ENCODE results near the gene NFE2.

Gene NFE2

DNA sequence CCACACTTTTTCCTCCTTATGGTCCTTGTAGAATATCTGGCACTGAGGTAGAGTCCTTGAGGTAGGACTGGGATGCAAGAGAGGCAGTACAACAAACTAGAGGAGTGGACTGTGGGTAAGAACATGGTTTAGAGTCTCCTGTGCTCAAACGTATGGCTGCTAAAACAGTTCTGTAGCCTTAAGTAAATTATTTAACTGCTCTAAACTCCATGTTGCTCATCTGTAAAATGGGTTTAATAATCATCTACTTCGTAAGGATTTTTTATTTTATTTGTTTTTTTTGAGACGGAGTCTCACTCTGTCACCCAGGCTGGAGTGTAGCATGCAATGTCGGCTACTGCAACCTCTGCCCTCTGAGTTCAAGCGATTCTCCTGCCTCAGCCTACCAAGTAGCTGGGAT, 20.5 kb upstream of the NFE2 start:
- TF ChIP-seq, protein P1, sequence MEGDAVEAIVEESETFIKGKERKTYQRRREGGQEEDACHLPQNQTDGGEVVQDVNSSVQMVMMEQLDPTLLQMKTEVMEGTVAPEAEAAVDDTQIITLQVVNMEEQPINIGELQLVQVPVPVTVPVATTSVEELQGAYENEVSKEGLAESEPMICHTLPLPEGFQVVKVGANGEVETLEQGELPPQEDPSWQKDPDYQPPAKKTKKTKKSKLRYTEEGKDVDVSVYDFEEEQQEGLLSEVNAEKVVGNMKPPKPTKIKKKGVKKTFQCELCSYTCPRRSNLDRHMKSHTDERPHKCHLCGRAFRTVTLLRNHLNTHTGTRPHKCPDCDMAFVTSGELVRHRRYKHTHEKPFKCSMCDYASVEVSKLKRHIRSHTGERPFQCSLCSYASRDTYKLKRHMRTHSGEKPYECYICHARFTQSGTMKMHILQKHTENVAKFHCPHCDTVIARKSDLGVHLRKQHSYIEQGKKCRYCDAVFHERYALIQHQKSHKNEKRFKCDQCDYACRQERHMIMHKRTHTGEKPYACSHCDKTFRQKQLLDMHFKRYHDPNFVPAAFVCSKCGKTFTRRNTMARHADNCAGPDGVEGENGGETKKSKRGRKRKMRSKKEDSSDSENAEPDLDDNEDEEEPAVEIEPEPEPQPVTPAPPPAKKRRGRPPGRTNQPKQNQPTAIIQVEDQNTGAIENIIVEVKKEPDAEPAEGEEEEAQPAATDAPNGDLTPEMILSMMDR (IDR thresholded peaks at IDR 0.05) = no peak

DNA sequence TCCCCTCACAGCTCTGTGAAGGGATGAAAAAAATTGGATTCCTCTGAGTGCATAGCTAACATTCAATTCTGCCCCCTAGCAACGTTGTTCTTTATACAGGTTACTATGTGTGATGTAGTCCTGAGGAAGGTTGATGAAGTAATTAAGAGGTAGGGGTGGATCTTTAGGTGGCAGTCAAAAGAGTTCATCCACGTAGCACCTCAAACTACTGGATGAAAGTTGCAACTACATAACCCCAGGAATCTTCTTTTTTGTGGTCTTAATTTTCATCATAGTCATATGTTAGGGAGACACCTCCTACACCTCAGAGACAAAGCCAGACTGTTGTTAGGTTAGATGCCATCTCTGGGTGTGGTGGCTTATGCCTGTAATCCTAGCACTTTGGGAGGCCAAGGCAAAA, 10.2 kb upstream of the NFE2 start:
- TF ChIP-seq, protein P1 (IDR thresholded peaks at IDR 0.05) = no peak

DNA sequence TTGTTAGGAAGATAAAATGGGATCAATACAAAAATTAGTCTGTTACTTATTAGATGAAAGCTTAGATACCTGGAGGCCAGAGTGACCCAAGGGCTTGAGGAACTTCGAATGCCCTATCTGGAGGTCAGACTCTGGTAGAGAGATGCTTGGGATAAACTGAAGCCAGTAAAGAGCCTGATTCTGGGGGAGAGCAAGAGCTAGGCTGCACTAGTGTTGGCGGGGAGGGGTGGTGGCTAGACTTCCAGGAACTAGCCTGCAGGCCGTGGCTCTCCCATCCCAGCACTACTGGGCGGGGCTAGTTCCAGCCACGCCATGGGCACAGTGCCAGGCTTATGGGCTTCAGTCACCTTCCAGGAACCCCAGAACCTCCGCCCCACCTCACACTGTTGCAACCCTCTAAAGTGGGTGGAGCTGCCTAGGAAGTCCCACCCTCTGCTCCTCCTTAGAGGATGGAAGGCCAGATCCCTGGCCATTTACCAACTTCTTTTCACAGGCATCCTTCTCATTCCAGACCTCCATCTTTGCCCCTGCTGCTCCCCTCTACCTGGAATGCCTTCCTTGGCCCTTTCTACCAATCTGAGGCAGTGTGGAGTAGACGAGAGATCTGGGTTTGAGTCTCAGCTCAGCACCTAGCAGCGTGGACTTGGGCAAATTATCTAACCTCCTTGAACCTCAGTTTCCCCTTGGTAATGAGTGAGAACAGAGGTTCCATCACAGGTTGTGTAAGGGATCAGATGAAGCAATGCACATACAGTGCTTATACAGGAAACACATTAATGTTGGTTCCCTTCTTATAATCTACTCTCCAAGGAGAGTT, 6.3 kb upstream of the NFE2 start:
- TF ChIP-seq, protein P1 (IDR thresholded peaks at IDR 0.05) = no peak

DNA sequence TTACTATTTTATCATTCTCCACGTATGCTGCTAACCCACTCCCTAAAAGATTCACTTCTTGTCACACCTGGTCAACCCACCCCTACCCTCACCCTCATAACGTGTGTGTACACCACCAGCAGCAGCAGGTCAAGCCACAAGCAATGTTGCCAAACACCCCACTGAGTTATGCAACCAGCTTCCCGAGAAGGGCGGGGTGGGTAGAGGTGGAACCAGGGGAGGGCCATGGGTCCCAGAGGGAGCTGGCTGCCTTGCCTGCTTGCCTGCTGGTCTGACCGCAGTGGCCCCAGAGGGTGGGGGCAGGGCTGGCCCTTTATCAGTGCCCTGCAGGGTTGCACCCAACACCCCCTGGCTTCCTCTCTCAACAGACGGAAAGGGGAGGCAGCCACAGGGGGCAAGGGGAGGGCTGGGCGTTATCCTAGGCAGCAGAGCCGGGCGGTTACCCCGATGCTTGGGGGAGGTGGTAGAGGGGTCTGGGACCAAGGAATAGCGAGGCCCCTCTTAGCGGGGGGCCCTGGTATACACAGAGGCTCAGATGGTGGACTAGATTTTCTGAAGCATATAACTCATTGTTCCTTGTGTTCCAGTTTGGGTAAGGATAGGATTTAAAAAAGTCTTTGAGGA, 3.5 kb upstream of the NFE2 start:
- TF ChIP-seq, protein P1 (IDR thresholded peaks at IDR 0.05) = no peak

DNA sequence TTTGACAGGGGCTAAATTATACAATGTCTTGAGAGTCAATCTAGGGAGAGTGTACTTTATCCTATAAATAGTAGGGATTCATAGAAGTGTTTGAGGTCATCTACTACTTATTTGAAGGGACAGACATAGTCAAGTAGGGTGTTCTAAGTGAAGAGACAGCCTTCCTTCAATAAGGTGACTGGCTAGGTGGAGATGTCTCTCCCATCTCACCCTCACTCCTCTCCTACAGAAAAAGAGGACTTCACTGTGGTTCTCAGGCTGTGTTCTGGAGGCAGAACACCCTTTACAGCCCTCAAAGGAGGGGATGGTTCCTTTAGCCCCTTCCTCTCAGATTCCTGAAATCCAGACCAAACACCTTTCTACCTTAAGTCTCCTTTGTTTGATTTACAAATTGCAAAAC, 2.8 kb upstream of the NFE2 start:
- TF ChIP-seq, protein P1 (IDR thresholded peaks at IDR 0.05) = no peak

DNA sequence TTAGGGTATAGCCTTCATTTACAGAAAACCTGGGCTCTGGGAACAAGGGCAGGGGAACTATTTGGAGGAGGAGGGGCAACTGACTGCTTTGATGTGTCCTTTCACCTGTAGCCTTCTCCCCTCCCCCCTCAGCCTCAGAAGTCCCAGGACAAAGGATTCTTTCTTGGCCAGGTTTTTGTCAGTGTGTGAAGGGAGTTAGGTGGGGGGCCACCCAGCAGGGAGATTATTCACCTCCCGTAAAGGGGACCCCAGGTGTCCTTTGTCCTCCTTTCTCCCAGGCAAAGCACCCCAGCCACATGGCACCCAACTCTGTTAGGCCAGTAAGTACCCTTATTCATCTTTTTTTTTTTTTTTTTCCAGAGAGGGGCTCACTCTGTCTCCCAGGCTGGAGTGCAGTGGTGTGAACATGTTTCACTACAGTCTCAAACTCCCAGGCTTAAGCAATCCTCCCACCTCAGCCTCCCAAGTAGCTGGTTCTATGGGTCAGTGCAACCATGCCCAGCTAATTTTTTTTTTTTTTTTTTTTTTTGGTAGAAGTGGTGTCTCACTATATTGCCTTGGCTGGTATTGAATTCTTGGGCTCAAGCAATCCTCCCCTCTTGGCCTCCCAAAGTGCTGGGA, 723 bp upstream of the NFE2 start:
- TF ChIP-seq, protein P1 (IDR thresholded peaks at IDR 0.05) = no peak

DNA sequence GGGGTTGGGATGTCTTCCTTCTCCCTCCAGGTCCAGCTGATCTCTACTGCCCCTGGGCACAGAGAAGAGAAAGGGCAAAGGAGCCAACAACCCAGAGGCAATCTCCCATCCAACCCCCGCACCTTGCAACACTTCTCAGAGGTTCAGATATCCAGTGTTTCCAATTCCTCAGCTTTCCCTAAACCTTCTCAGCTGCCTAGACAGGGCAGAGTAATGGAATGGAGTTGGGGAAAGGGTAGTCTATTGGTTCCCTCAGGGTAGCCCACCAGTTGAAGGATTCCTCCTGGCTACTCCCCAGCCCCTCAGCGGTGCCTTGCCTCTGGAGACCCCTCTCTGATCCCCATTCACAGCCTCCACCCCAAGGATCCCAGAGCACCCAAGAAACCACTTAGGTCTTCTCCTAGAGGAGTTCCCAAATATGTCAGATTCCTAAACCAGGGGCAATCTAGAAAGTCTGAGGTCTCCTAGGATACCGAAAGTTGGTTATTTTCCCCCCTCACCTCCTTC, 537 bp downstream of the NFE2 start:
- TF ChIP-seq, protein P1 (IDR thresholded peaks at IDR 0.05) = no peak
